DMS 273 (cell line): Measurements from ENCODE around the gene PHF11.
A peak's percentile ranks its signal among the peaks of the same experiment; 100 is the strongest.
"Not testable (repeated sequence)": the region's sequence is repeated elsewhere in the genome, so short reads cannot be mapped to it uniquely, and the experiment has no call there.

Source experiments
- DNase-seq: peaks from one replicate; lab custom pipeline; 2025; ENCODE audit not compliant: unreplicated experiment; lab: John Stamatoyannopoulos, UW

Gene PHF11

GRCh38 chr13:49495783-49496762 lies at the start of gene PHF11:
Gene PHF11 (plus strand): TSS chr13:49495953. CDS start chr13:49496002, 49 bp downstream.
- peak; percentile 65 for DNase-seq

DNA sequence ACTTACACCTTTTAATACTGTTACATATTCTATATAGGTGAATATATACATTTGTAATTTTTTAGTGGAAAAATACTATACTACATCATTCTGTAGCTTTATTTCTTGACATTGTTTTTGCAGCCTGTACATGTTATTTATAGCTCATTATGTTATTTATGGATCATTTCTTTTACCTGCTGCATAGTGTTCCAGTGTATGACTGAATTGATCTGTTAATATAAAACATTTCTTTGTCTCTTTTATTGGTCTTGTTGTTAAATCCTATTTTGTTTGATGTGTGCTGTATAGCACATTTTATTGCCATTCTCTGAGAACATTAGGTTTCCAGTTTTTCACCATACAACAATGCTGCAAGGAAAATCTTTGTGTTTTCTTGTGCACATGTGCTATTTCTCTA lies 49.3 kb upstream of the PHF11 start:
- no peak for DNase-seq

DNA sequence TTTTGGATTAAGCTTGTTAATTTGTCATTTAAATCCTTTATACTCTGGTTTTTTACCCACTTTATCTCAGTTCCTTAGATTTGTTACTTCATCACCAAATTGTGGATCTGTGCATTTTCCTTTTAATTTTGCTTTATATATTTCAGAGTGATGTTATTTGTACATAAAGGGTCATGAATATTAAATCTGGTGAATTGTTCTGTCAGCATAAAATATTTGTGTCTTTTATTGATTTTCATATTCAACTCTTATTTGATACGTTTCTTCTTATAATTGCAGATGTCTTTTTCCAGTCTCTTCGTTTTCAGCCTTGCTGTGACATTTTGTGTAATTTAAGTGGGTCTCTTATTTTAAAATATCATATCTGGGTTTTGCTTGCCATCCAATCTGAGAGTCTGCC lies 47.0 kb upstream of the PHF11 start:
- DNase-seq, result no peak

GRCh38 chr13:49450105-49450819 lies 45.5 kb upstream of the PHF11 start:
- peak; percentile 2 for DNase-seq

DNA sequence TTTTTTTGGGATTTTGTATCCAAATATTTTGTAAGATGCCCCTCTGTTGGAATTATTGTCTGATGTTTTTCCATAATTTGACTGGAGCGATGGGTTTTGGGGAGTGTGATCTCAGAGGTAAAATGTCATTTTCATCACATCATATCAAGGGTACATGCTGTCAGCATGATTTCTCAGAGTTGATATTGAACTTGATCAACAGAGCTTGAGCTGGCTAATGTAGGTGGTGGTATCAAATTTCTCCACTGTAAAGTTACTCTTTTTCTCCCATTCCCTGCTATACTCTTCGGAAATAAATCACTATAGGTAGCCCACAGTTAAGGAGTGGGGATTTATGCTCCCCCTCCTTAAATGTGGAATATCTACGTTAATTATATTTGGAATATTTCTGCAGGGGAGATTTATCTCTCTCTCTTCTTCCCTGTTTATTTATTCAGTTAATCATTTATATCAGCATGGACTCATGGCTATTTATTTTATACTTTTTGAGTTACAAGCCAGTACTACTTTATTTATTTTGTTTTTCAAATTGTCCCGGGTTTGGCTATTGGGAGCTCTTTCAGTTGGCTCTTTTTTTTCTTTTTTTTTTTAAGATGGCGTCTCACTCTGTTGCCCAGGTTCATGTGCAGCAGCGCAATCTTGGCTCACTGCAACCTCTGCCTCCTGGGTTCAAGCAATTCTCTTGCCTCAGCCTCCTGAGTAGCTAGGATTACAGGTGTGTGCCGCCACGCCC lies 42.9 kb upstream of the PHF11 start:
- no peak for DNase-seq

DNA sequence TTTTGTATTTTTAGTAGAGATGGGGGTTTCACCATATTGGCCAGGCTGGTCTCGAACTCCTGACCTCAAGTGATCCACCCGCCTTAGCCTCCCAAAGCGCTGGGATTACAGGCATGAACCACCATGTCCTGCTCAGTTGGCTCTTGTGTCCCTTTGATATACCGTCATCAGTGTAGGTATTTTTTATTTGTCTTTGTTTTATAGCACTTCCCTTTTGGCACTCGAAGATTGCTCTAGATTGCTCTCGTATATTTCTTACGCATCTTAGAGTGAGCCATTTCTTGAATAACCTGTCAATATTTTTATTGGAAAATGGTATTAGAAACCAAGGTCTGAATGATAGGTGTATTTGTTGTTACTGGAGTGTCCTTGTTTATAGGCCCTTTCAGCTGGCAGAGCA lies 42.3 kb upstream of the PHF11 start:
- no peak for DNase-seq

DNA sequence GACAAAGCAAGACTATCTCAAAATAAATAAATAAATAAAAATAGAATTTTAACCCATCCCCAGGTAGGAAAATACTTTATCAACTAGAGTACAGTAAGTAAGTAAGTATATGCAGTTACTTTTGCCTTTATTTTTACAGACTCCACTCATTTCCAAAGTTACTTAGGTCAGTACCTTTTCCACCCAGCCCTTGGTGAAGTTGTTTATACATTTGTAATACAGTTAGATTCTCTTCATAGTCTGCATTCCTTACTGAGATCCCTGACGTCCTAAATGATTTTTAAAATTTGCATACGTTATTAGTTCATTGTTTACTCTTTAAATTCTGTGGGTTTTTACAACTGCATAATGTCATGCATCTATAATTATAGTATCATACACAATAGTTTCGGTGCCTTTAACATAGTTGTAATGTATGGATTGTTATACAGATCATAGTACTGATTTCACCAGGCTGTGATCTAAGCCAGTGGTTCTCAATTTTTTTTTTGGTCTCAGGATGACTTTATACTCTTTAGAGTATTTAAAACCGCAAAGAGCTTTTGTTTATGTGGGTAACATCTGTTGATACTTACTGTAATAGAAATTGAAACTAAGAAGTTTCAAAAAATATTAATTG lies 41.3 kb upstream of the PHF11 start:
- no peak for DNase-seq

GRCh38 chr13:49455007-49455398 lies 40.8 kb upstream of the PHF11 start:
- no peak for DNase-seq

DNA sequence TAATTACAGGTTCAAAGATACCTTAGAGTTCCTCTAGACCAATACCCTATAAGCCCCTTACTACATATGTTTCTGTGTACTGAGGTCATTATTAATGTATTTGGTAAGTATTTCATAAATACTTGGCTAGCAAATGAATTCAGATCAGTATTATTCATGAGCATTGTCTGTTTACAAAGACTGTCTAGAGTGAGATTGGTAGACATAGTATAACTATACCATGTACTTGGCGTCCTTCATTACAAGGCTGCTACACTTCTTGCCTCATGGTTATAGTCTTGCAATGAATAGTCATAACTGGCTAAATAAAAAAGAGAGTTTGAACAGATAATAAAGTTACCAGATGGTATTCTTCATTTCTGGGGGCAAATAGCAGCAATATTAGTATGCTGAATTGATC lies 39.6 kb upstream of the PHF11 start:
- DNase-seq, result no peak

GRCh38 chr13:49457221-49457620 lies 38.5 kb upstream of the PHF11 start:
- DNase-seq, result no peak

- no peak for DNase-seq
Observed at GRCh38 chr13:49459580-49459979, 36.2 kb upstream of the PHF11 start.

GRCh38 chr13:49464085-49464484 lies 31.7 kb upstream of the PHF11 start:
- DNase-seq, result no peak

DNA sequence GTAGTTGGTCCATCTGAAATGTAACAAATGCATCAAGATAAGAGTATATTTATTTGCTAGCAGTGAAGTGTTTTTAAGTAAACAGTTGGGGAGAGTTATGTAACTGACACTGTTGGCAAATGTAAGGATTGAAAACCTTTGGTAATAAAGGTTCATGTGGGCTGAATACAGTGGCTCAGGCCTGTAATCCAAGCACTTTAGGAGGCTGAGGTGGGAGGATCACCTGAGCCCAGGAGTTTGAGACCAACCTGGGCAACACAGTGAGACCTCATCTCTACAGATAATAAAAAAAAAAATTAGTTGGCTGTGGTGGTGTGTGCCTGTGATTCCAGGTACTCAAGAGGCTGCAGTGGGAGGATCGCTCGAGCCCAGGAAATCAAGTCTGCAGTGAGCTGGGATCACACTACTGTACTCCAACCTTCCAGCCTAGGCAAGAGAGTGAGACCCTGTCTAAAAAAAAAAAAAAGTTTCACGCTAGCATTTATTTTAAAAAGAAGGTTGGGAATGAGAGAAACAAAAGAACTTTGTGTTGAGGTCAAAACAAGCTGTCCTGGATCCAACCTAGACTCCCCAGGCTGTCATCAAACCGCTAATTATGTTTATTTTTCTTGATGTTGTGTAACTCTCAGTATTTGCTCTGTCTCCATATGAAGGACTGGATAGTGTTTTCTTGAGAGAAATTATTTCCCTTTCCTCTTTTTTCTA lies 31.0 kb upstream of the PHF11 start:
- DNase-seq, result no peak

DNA sequence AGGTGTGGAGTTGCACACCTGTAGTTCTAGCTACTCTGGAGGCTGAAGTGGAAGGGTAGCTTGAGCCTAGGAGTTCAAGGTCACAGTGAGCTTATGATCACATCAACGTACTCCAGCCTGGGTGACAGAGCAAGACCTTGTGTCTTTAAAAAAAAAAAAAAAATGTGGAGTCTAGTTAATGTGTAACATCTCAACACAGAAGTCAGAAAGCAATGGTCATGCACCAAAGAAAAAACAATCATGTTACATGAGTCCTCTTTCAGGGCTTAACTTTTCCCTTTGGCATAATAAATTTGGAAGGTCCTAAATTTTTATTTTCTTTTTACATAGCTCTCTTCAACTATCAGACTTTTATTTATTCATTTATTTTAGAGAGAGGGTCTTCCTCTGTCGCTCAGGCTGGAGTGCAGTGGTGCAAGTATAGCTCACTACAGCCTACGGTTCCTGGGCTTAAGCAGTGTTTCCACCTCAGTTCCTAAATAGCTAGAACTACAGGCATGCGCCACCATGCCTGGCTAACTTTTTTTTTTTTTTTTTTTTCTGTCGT lies 29.4 kb upstream of the PHF11 start:
- DNase-seq, result no peak

- DNase-seq, result no peak
Observed at GRCh38 chr13:49472186-49472585, 23.6 kb upstream of the PHF11 start.

DNA sequence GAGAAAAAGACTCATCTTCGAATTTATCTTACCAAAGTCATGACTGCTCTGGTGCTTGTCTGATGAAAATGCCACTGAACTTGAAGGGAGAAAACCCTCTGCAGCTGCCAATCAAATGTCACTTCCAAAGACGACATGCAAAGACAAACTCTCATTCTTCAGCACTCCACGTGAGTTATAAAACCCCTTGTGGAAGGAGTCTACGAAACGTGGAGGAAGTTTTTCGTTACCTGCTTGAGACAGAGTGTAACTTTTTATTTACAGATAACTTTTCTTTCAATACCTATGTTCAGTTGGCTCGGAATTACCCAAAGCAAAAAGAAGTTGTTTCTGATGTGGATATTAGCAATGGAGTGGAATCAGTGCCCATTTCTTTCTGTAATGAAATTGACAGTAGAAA lies 19.2 kb upstream of the PHF11 start:
- no peak for DNase-seq

DNA sequence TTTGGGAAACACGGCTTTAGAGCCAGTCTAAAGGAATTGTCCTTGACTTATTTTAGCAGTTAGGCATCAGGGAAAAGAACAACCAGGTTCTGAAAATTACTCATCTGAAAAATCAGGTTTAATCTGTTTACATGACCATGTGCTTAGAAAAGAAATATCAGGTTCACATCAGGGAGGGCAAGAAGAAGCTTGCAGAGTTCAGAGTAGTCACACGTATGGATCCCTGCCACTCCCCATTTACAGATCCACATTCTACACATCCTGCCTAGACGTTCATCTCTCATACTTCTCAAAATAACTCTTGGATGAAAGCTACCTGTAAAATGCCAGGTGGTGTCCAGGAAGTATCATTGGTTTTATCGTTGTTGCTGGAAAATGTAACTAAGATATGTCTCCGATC lies 14.0 kb upstream of the PHF11 start:
- no peak for DNase-seq

DNA sequence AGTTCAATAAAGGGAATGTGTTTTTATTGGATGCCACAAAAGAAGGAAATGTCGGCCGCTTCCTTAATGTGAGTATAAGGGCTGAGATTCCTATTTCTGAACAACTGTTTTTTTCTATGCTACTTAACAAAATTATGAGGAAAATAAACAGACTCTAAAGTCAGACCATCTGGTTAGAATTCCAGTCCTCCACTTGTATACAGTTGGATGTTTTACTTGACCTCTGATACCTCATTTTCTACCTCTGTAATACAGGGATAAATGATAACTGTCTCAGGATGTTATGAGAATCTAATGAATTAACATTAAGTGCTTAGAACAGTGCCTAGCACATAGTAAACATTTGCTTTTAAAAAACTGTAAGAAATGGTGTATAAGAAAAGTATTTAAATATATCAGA lies 7.2 kb upstream of the PHF11 start:
- no peak for DNase-seq

GRCh38 chr13:49494645-49495044 lies 1.1 kb upstream of the PHF11 start:
- DNase-seq, result peak; percentile 2

GRCh38 chr13:49496837-49497236 lies 1.1 kb downstream of the PHF11 start:
- DNase-seq, result not testable (repeated sequence)
